ENCODE measurements around the gene PDE6B.
"Not testable (repeated sequence)": the region's sequence is repeated elsewhere in the genome, so short reads cannot be mapped to it uniquely, and the experiment has no call there.

Gene PDE6B

DNA sequence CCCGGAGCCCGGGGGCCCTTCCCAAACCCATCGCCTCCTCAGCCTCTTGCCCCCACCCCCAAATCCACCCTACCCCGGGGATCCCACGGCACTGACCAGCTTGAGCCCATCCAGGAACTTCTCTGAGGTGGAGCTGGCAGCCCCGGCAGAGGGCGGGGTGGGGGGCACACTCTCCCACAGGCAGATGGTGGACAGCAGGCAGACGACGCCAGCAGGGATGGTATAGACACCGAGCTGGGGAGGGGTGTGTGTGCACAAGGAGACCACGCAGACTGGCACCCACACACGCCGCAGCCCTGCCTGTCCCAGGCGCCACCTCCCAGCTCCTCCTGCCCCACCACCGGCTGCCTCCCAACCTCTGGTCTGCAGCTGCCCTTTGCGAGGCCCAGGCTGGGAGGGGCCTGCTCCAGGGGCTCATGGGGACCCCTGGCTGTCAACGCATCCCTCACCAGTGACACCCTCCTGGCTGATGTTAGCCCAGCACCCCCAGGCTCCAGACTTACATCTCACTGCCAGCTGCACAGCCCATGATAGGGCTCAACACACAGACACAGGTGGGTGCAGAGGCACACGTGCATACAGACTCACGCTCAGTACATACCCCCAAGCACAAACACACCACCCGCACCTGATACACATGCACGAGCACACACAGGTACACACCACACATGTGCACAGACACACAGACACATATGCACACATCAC is 59.4 kb downstream of the PDE6B start:
- in situ Hi-C loops (cut with MboI; ENCODE audit: low sequenced_read_pairs): no loop called here
- no peaks in the 10 kb centered on the region for H3K9me3 ChIP-seq
- H3K27me3 ChIP-seq (ENCODE audit: low read depth): no peaks in the 10 kb centered on the region
- H3K4me3 ChIP-seq: no peak overlapping the region
- H3K4me1 ChIP-seq: peaks cover 14% of the 10 kb centered on the region; the same call in 1 of the 2 replicates
- no peaks in the 10 kb centered on the region for H3K36me3 ChIP-seq (replicated peaks)
- DNase-seq (ENCODE audit: low spot score in 2 of 2): peak in 1 of 2 experiments; percentile 11

DNA sequence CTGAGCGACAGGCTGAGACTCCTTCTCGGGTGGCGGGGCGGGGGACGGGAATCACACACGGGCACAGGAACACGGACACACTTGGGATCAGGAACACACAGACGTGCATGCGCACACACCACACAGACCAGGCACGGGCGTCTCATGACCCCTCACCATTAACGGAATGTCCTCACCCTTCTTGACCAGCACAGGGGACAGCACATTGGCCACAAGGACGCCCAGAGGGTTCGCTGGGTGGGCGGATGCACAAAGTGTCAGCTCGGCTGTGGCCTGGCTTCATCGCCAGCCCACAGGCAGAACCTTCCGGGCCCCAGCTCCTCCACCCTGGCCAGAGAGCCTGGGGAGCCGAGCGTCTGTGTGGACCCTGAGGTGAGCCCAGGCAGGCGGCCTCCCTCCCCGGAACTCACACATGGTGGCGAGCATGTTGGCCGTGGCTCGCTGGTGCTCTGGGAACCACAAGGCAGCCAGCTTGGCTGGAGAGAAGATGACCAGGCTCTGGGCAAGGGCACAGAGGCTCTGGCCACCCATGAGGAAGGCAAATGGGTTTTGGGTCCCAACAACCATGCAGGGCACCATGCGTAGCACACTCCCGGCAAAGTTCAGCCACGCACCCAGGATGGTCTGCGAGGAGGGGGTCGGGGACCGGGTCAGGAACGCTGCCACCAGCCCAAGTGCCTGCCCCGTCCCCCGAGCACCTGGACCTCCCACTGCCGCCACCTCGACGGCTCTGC is 60.5 kb downstream of the PDE6B start:
- H3K4me3 ChIP-seq: no peak overlapping the region
- H3K27me3 ChIP-seq (ENCODE audit: low read depth): no peaks in the 10 kb centered on the region
- peak in 1 of 2 experiments; percentile 9 for DNase-seq (ENCODE audit: low spot score in 2 of 2)
- peaks cover 12% of the 10 kb centered on the region; the same call in 1 of the 2 replicates for H3K4me1 ChIP-seq
- in situ Hi-C loops (cut with MboI; ENCODE audit: low sequenced_read_pairs): no loop called here
- H3K36me3 ChIP-seq (replicated peaks): no peaks in the 10 kb centered on the region
- H3K9me3 ChIP-seq: no peaks in the 10 kb centered on the region

DNA sequence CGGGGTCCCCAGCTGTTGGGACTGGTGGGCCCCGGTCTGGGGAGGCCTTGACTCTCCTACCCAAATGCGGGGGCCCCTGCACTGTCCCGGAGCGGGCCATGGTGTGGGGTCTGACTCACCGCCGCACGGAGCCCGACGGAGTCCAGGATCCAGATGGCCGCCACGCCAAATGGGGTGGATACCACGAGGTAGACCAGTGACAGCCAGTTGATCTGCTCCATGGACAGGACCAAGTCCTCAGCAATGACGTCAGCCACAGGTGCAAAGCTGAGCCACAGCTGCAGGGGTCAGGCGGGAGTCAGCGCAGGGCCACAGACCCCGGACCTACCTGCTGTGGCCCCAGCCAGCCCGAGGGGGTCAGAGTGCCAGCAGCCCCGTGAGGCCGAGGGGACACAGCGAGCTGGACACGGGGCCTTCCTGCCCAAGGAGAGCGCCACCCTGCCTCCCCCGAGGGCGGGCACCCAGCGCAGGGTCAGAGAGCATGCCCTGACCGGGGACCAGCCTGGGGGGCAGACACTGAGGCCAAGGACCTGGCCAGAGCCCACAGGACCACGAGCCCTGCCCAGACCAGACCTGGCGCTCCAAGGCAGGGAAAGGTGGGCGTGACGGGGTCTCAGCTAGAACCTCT is 61.2 kb downstream of the PDE6B start:
- H3K27me3 ChIP-seq (ENCODE audit: low read depth): no peaks in the 10 kb centered on the region
- DNase-seq (ENCODE audit: low spot score in 2 of 2): peak in 1 of 2 experiments; percentile 8
- no peak overlapping the region for H3K4me3 ChIP-seq
- no peaks in the 10 kb centered on the region for H3K36me3 ChIP-seq (replicated peaks)
- no peaks in the 10 kb centered on the region for H3K9me3 ChIP-seq
- in situ Hi-C loops (cut with MboI; ENCODE audit: low sequenced_read_pairs): no loop called here
- peaks cover 8% of the 10 kb centered on the region; the same call in 1 of the 2 replicates for H3K4me1 ChIP-seq

DNA sequence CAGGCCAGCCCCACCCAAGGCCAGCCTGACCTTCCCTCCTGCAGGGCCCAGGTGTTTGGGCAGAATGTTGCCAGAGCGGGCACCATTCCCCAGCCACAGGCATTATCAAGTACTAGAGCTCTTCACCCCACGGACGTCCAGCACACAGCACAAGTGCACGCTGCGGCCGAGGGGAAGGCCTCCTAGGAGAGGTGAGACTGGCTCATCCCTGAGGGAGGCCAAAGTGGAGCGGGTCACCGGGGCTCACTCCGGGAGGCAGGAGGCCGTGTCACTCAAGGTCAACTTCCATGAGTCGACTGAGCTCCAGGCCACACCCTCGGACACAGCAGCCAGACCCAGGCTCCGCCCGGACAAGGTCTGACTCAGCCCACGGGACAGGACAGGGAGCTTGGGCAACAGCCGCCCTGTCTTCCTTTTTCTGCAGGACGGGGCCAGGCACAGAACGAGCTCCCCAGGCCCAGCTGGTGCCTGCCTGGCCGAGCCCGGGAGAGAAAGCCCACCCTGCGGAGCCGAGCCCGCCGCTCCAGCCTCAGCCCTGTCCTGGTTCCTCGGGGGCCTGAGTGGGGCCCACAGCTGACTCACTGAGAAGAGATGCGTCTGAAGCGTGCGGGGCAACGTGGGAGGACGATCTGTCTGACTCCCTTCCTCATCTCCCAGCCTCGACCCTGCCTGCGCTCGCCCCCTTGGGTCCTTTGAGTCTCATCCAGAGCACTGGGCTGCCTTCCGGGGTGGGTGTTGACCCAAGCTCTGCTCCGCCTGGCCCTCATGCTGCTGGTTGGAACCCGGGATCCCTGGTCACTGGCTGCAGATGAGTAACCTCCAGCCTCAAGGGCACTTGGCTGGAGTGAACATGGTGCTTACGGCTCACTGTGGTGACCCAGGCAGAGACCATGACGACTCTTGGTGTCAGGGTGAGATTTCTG is 61.9 kb downstream of the PDE6B start:
- H3K4me3 ChIP-seq: no peak overlapping the region
- H3K9me3 ChIP-seq: no peaks in the 10 kb centered on the region; the same call in 1 of the 2 replicates
- peaks cover 13% of the 10 kb centered on the region for H3K4me1 ChIP-seq
- in situ Hi-C loops (cut with MboI; ENCODE audit: low sequenced_read_pairs): no loop called here
- H3K36me3 ChIP-seq (replicated peaks): no peaks in the 10 kb centered on the region
- H3K27me3 ChIP-seq (ENCODE audit: low read depth): no peaks in the 10 kb centered on the region
- DNase-seq (ENCODE audit: low spot score in 2 of 2): peak in 1 of 2 experiments; percentile 68

DNA sequence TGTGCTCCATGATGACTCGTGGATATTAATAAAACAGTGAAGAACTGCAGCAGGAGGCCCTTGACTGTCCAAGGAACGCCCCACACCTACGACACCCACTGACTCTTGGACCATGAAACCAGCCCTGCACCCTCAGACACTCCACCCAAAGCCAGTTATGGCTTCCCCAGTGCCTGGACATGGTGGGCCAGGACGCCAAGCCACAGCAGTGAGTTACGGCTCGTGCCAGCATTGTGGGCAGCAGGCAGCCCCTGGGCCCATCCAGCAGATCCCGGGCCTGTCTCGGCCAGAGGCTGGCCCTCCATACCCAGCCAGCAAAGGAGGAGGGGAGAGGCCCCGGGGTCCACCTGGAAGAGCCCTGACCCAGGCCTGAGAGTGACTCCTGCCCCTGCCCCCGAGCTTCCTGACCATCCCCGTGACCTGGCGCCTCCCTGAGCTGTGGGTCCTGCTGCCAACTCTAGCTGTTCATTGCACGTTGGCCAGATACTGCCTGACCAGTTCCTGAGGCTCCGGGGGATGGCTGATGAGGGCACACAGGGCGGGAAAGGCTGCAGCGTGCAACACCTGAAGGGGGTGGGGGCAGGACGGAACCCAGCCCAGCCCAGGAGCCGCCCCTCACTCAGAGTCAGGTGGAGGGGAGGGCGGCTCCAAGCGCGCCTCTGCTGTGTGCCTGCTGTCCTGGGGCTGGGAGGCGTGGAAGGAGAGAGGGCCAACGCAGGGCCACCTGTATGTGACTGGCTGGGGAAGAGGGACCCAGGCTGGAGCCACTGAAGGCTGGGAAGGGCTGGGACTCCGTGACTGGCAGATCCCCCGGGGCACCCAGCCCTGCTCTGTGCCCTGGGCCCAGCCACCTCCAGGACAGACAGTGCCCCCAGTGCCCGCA is 62.8 kb downstream of the PDE6B start:
- Histone ChIP-seq H3K27me3 (ENCODE audit: low read depth) (no peaks in the 10 kb centered on the region), H3K36me3 (replicated peaks) (no peaks in the 10 kb centered on the region), H3K9me3 (no peaks in the 10 kb centered on the region; the same call in 1 of the 2 replicates), H3K4me1 (peaks cover 22% of the 10 kb centered on the region), H3K4me3 (no peak overlapping the region)
- DNase-seq (ENCODE audit: low spot score in 2 of 2): no peak
- in situ Hi-C loops (cut with MboI; ENCODE audit: low sequenced_read_pairs): no loop called here

DNA sequence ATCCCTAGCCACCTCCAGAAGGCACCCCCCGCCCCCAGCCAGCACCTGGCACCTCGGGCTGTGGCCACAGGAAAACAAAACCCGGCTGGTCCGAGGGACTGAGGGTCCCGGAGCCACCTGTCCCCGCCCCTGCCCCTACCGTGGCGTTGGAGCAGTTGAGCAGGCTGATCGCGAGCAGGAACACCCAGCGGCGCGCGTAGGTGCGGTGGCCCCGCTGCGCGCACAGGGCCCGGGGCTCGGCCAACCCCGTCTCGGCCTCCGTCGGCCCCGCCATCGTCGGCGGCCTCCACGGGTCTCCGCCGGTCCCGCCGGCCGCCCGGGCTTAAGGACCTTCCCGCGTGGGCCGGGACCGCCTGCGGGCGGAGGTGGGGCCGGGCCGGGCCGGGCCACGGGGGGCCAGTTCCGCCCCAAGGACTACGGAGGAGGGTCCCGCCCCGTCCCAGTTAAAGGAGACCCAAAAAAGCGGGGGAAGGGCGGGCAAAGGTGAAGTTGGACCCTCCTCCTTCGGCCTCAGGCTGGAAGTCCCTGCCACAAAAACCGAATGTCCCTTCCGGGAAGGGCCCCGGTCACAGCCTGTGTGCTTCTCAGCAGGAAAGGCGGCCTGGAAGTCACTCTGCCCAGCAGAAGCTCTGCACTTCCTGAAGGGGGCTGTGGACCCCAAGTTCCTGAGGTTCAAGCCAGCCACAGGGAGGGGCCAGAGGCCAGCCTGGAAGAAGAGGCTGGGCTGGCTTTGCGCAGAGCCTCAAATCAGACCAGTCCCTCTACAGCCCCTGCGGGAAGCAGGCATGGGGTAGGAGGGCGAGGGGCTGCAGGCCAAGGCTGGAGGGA is 63.7 kb downstream of the PDE6B start, which contains the start of gene SLC49A3:
Gene SLC49A3, minus strand, starts transcription at position 298 of the 828 bp plus-strand sequence. Its CDS starts 24 bp downstream, at position 274.
- DNase-seq (ENCODE audit: low spot score in 2 of 2): no peak
- H3K4me3 ChIP-seq: no peak within 1 kb of the TSS

DNA sequence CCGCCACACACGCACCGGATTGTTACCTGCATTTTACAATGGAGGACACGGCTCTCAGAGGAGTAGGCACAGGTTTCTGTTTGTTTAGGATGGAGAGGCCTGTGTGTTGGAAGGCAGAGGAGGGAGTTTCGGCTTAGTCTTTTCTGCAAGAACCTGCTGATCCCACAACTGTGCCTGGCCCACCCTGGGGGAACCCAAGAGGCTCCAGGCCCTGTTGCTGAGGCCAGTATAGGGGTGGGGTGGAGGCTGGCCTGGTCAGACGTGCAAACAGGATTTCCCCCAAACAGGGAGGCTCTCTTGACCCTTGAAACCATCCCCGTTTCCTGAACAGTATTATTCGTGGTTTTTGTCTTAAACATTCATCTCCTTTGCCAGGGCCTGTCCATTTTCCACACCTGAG is 64.3 kb downstream of the PDE6B start:
- peaks cover 19% of the 10 kb centered on the region for H3K4me1 ChIP-seq
- in situ Hi-C loops (cut with MboI; ENCODE audit: low sequenced_read_pairs): no loop called here
- H3K9me3 ChIP-seq: peaks cover 3% of the 10 kb centered on the region; the same call in 1 of the 2 replicates
- H3K4me3 ChIP-seq: no peak overlapping the region
- DNase-seq (ENCODE audit: low spot score in 2 of 2): no peak
- no peaks in the 10 kb centered on the region for H3K36me3 ChIP-seq (replicated peaks)
- H3K27me3 ChIP-seq (ENCODE audit: low read depth): no peaks in the 10 kb centered on the region

More for the DNA sequence above, 63.7 kb downstream of the PDE6B start, which contains the start of gene SLC49A3:
- in situ Hi-C loops (cut with MboI; ENCODE audit: low sequenced_read_pairs): no loop called here
- Histone ChIP-seq H3K9me3 (no peaks in the 10 kb centered on the region; the same call in 1 of the 2 replicates), H3K36me3 (replicated peaks) (no peaks in the 10 kb centered on the region), H3K27me3 (ENCODE audit: low read depth) (no peaks in the 10 kb centered on the region), H3K4me1 (peaks cover 21% of the 10 kb centered on the region)

DNA sequence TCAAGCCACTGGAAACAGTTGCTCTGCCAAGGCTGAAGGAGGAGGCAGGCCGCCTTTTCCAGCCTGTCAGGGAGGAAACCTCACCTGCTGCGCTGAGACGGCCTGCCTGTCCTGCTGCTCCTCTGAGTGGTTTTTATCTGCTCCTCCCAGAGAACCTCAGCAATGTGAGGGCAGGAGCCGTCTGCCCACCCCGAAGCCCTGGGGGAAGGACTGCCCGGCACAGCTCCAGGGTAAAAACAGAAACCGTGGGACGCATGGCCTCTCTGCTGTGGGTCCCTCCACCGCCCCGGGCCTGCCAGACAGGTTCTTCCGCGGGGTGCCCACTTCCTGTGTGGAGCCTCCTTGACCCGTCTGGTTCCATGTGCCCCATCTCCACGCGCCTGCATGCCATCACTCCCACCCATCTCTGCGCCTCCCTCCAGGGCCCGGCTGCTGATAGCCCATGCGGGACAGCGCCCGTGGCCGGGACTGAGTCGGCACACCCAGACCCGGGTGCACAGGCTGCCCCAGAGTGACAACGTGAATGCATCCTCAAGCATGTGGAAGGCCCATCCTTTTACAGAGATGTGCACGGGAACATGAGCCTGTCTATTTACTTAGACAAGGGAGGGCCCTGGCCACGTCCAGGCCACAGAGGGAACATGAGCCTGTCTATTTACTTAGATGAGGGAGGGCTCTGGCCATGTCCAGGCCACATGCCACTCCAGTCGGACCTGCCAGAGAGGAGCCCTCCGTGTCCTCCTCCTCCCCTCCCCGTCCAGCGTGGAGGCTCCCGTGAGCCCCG is 67.6 kb downstream of the PDE6B start:
- H3K9me3 ChIP-seq: peaks cover 3% of the 10 kb centered on the region; the same call in 1 of the 2 replicates
- H3K36me3 ChIP-seq (replicated peaks): no peaks in the 10 kb centered on the region
- in situ Hi-C loops (cut with MboI; ENCODE audit: low sequenced_read_pairs): no loop called here
- H3K27me3 ChIP-seq (ENCODE audit: low read depth): no peaks in the 10 kb centered on the region
- no peak overlapping the region for H3K4me3 ChIP-seq
- H3K4me1 ChIP-seq: peaks cover 19% of the 10 kb centered on the region
- peak in 1 of 2 experiments; percentile 76 for DNase-seq (ENCODE audit: low spot score in 2 of 2)

DNA sequence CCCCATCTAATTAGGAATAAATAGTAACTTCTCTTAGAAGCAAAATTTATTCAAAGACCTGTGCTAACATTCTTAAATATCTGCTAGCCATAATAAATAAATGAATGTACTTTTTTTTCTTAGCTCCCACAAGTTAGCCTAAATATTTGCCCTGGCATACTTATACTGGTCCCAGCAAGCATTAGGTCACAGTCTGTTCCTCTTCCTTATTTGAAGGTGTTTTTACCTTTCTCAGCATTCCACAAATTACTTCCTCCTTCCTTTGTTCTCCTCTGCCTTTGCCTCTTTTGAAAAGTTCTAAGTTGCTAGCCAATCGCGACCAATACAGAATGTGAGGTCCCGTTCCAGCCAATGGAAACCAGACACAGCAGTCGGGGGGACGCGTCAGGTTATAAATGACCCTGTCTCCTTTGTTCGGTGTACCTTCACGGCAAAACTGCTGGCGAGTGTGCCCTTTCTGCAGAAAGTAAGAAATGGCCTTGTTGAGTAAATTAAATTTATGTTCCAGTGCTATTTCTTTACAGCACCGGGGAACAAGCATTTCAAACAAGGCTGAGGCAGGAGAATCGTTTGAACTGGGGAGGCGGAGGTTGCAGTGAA is 69.1 kb downstream of the PDE6B start:
- H3K27me3 ChIP-seq (ENCODE audit: low read depth); H3K9me3 ChIP-seq; H3K36me3 ChIP-seq (replicated peaks); DNase-seq (ENCODE audit: low spot score in 2 of 2); H3K4me3 ChIP-seq; in situ Hi-C loops (cut with MboI; ENCODE audit: low sequenced_read_pairs): not testable (repeated sequence)
- H3K4me1 ChIP-seq: peaks cover 19% of the 10 kb centered on the region

DNA sequence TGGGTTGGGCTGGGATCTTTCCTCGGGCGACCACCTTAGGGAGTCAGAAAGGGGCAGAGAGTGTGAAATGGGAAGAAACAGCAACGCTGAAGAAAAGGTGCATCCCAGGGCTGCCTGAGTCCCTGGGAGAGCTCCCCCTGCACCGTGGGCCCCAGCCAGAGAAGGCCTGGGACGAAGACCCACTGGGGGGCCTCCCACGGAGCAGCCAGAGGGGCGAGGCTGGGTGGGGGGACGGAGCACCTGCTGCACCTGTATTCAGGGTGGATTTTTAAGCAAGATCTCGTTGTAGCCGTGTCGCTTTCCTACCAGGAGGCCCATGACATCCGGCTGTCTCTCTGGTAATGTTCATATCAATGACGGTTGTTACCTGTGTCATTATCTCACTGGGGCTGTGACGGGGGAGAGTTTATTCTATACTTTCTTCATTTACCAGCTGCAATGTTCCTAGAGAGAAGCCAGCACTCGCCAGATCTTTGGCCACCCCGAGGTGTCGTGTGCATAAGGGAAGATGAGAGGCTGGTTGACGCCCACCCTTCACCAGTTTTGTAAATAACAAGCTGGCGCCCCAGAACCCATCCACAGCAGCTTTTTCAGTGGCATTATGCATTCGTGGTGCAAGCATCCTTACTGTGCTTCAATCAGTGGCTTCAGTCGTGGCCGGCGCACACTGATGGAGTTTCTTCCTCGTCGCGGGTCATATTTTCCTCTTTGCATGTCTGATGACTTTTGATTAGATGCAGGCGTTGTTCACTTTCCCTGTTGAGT is 74.6 kb downstream of the PDE6B start:
- no peaks in the 10 kb centered on the region for H3K36me3 ChIP-seq (replicated peaks)
- no peaks in the 10 kb centered on the region for H3K4me1 ChIP-seq
- no peak for DNase-seq (ENCODE audit: low spot score in 2 of 2)
- H3K9me3 ChIP-seq: no peaks in the 10 kb centered on the region
- H3K27me3 ChIP-seq (ENCODE audit: low read depth): no peaks in the 10 kb centered on the region
- in situ Hi-C loops (cut with MboI; ENCODE audit: low sequenced_read_pairs): no loop called here
- no peak overlapping the region for H3K4me3 ChIP-seq
